Glomerular visceral epithelial cell (primary cell): ENCODE data around the gene TRMT10B.
"Not testable (repeated sequence)": the region's sequence is repeated elsewhere in the genome, so short reads cannot be mapped to it uniquely, and the experiment has no call there.

Experiments used
- DNase-seq: peaks from one replicate; pipeline ENCODE4 v3.0.0-alpha.2; 2016; ENCODE audit errors: extremely low spot score

The TRMT10B gene

DNA sequence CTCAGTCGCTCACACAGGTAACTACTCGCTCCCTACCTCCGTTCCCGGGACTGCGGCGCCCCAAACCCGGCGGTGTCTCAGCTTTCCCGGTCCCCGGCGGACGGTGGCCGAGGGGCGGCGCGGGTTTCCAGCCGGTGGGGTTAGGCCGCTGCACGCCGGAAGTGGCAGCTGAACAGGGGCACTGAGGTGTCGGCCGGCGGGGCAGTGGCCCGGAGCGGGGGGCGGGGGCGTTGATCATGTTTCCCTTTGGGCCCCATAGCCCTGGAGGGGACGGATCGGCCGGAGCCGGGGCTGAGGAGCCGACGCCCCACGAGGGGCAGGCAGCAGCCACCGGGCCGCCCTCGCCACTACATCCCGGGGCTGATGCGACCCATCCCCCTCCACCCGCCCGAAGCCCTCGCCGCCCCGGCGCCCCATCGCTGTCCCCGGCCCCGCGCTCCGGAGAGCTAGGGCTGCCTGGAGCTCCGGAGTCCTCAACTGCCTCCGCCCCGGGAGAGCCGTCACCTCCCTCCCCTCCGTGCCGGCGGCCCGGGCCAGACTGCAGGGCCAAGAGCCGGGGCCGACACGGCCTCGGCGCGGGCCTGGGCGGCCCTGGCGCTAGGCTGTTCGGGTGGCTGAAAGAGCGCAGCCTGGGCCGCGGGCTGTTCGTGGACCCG is 47.2 kb downstream of the TRMT10B start, which contains the start of gene DCAF10:
DCAF10 (plus strand) TSS at position 167 of the 656 bp plus-strand sequence; CDS start at position 237, 70 bp downstream.
- peak; percentile 89 for DNase-seq

DNA sequence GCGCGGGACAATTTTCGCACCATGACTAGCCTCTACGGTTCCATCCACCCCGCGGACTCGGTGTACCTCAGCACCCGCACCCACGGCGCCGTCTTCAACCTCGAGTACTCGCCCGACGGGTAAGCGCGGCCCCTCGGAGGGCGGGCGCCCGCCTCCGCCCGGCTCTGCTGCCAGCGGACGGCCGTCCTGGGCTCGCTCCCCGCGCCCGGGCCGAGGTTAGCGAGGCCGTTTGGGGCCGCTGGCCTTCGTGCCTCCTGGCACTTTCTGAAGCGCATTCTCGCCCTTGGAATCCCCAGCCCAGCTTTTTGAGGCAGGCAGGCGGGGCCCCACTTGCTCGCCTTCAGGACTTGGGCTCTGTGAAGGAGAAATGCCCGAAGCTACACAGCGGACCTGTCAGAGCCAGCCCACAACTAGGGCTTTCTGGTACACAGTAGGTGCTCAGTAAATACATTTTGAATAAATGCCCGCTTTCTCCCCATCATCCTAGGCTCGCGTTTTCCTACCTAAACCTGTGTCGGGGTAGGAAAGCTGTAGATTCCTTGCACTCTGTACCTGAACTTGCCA is 47.8 kb downstream of the TRMT10B start:
- peak; percentile 20 for DNase-seq

DNA sequence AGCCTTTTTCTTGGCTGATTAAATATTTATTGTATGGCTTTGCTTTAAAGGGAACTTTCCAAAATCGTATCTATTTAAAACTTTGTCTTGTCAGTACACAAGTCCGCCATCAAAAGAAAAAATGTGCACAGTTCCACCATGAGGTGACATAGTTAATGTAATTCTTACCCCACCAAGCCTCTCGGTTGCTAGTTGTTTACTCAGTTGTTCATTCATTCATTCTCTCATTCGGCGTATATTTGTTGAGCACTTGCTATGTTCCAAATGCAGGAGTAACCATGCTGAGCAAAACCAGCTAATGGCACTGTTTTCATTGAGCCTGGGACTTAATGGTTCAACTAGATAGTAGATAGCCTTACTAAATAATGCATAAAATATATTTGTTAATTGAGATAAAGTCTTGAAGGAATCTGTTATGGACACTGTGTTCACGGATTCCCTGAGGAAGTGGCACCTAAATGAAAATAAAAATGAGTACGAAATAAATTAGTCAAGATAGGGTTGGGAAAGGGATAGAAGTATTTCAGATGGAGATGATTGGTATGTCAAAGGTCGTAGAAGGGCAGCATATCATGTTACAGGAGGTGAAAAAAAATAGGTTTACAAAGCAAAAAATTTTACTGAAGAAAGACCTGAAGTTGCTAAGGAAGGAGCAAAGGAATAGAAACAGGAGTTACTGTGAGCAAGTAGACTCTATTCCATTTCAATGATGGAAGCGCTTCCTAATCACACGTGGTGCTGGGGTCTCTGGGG is 48.5 kb downstream of the TRMT10B start:
- DNase-seq = no peak

DNA sequence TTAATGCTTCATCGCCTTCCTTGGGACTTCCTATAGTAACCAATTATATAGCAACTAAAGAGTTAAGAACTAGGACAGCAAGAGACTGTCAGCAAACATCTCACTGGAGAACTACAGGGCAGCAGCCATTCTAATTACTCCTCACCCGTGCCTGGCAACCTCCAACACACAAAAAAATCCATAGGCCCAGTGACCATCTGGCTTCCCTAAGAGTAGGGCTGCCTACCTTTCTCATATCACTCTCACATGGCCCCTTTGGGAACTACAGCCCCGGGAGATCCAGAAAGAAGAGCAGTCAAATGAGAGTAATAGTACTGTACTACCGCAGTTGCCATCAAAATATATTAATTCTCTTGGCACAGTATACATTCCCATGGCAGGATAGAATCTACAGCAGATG is 52.7 kb downstream of the TRMT10B start:
- DNase-seq = no peak

DNA sequence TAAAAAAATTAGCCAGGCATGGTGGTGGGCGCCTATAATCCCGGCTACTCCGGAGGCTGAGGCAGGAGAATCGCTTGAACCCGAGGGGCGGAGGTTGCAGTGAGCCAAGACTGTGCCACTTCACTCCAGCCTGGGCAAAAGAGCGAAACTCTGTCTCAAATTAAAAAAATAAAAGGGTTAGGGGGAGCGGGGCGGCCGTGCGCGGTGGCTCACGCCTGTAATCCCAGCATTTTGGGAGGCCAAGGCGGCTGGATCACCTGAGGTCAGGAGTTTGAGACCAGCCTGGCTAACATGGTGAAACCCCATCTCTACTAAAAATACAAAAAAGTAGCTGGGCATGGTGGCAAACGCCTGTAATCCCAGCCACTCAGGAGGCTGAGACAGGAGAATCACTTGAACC is 56.1 kb downstream of the TRMT10B start:
- not testable (repeated sequence) for DNase-seq

DNA sequence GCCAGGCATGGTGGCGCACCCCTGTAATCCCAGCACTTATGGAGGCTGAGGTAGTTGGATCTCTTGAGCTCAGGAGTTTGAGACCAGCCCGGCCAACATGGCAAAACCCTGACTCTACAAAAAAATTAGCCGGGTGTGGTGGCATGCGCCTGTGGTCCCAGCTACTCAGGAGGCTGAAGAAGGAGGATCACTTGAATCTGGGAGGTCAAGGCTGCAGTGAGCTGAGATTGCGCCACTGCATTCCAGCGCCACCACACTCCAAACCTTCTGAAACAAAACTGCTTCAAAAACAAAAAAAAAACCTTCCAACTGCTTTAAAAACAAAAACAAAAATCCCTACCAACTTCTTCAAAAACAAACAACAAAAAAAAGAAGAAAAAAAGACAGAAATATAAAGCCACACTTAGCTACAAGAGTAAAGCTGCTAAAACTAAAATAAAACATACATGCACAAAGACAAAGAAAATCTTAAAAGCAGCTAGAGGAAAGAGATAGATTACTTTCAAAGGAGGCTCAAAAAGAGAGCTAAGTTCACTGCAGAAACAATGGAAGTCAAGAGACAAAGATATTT is 58.4 kb downstream of the TRMT10B start:
- DNase-seq = no peak

DNA sequence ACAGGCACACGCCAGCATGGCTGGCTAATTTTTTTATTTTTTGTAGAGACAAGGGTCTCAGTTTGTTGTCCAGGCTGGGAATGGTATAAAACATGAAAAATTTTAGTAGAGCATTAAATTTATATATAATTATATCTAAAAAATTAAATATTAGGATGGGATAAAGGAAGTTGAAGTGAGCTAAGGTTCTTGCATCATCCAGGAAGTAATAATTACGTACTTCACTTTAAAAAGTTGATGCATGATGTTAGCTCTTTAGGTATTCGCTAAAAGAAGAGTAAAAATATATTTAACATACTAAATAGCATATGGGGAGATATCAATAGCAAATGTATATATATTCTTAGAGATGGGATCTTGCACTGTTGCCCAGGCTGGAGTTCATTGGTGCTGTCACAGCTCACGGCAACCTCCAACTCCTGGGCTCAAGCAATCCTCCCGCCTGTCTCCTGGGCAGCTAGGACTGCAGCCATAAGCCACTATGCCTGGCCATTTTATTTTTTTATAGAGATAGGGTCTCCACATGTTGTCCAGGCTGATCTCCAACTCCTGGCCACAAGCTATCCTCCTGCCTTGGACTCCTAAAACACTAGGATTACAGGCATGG is 59.3 kb downstream of the TRMT10B start:
- DNase-seq = no peak

DNA sequence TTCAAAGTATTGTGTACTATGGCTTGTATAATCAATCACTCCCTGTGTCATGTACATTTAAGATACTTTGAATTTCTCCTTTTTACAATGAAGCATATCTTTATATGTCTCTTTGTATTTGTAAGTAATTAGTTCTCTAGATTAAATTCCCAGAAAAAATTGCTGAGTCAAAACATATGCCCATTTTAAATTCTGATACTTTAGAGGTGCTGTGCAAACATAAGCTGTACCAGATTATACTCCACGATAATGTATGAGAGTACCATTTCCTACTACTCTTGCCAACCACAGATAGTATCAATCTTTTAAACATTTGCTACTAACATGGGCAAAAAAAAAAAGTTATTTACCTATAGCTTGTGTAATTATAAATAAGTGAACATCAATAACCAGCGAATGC is 65.2 kb downstream of the TRMT10B start:
- no peak for DNase-seq

DNA sequence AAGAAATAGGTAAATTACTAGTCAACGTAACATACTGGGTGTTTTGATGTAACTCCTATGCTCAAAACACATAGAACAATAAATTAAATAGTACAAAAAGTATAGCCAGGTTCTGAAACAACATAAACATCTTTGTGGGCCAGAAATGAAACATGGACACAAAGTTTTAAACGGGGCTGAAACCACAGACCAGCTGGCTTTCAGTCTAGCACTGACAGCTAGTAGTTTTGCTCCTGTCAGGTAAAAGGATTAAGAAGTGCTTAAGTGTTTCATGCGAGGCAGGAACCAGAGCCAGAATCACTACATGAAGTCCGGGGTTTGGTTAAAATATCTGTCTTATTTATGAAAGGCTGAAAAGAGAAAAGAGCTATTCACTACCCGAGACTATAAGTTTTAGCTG is 66.5 kb downstream of the TRMT10B start:
- no peak for DNase-seq

DNA sequence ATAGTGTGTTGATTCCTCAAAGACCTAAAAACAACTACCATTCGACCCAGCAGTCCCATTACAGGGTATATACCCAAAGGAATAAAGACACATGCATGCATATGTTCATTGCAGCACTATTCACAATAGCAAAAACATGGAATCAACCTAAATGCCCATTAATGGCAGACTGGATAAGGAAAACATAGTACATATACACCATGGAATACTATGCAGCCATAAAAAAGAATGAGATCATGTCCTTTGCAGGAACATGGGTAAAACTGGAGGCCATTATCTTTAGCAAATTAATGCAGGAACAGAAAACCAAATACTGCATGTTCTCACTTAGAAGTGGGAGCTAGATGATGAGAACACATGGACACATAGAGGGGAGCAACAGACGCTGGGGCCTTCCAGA is 71.6 kb downstream of the TRMT10B start:
- not testable (repeated sequence) for DNase-seq

DNA sequence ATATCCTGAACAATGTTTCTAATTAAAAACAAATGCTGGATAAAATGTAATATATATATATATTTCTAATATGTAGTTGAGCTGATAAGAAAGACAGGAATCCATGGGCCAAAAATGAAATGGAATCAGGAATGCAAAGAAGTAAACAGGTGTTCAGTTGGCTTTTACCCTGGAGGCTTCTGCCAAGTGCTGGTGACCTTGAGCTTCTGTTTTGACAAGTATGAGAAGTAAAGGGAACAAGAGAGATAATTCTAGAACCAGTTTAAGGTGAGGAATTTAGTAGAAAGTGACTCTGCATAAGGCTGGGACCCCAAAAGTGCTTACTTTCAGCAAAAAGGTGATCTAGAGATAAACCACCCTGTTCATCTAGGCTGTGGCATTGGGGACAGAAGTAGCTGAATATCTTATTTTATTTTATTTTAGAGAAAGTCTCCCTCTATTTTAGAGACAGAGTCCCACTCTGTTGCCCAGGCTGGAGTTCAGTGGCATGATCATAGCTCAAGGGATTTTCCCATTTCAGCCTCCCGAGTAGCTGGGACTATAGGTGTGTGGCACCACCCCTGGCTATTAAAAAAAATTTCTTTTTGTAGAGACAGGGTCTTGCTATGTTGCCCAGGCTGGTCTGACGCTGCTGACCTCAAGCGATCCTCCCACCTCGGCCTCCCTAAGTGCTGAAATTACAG is 74.0 kb downstream of the TRMT10B start:
- no peak for DNase-seq
